Measurements from ENCODE around the gene LRRC7. TPM values are rescaled to one million over a fixed set of nuclear protein-coding genes. Genes with fewer than 3 reads are reported as not detected.

LRRC7 gene
- total and polyA plus RNA-seq, 2 donors, result 0.53 to 47.7 TPM

- no peak overlapping the region for H3K4me3 ChIP-seq (ENCODE audit: low read depth, low read length)
- no peak overlapping the region for H3K27ac ChIP-seq (ENCODE audit: low read depth)
- DNase-seq (ENCODE audit: extremely low spot score), result no peak
These were observed 210.2 kb downstream of the LRRC7 start for GRCh38 chr1:69777971-69778370.

GRCh38 chr1:69787151-69787550 is 219.4 kb downstream of the LRRC7 start:
- Histone ChIP-seq H3K4me1 (ENCODE audit: insufficient read depth) (no peaks in the 10 kb centered on the region), H3K27ac (ENCODE audit: low read depth) (no peak overlapping the region), H3K4me3 (ENCODE audit: low read depth, low read length) (no peak overlapping the region), H3K36me3 (ENCODE audit: insufficient read depth) (no peaks in the 10 kb centered on the region)
- 90% methylated on average over 5 of the region's 5 CpGs for WGBS
- DNase-seq (ENCODE audit: extremely low spot score), result no peak

More at GRCh38 chr1:69777971-69778370, 210.2 kb downstream of the LRRC7 start:
- no peaks in the 10 kb centered on the region for H3K4me1 ChIP-seq (ENCODE audit: insufficient read depth)
- no peaks in the 10 kb centered on the region for H3K36me3 ChIP-seq (ENCODE audit: insufficient read depth)

GRCh38 chr1:69791311-69791710 is 223.6 kb downstream of the LRRC7 start:
- no peak for DNase-seq (ENCODE audit: extremely low spot score)
- no peaks in the 10 kb centered on the region for H3K4me1 ChIP-seq (ENCODE audit: insufficient read depth)
- H3K27ac ChIP-seq (ENCODE audit: low read depth), result no peak overlapping the region
- no peaks in the 10 kb centered on the region for H3K36me3 ChIP-seq (ENCODE audit: insufficient read depth)
- no peak overlapping the region for H3K4me3 ChIP-seq (ENCODE audit: low read depth, low read length)
- 36% methylated on average over 1 of the region's 1 CpG for WGBS

GRCh38 chr1:69794831-69795230 is 227.1 kb downstream of the LRRC7 start:
- DNase-seq (ENCODE audit: extremely low spot score), result no peak
- Histone ChIP-seq H3K27ac (ENCODE audit: low read depth) (no peak overlapping the region), H3K4me1 (ENCODE audit: insufficient read depth) (no peaks in the 10 kb centered on the region), H3K4me3 (ENCODE audit: low read depth, low read length) (no peak overlapping the region), H3K36me3 (ENCODE audit: insufficient read depth) (no peaks in the 10 kb centered on the region)
- 84% methylated on average over 7 of the region's 7 CpGs for WGBS

GRCh38 chr1:69814926-69815325 is 247.2 kb downstream of the LRRC7 start:
- DNase-seq (ENCODE audit: extremely low spot score), result no peak
- H3K4me1 ChIP-seq (ENCODE audit: insufficient read depth), result no peaks in the 10 kb centered on the region
- no peak overlapping the region for H3K27ac ChIP-seq (ENCODE audit: low read depth)
- WGBS, result 78% methylated on average over 2 of the region's 2 CpGs
- H3K36me3 ChIP-seq (ENCODE audit: insufficient read depth), result no peaks in the 10 kb centered on the region
- no peak overlapping the region for H3K4me3 ChIP-seq (ENCODE audit: low read depth, low read length)

GRCh38 chr1:69824932-69825331 is 257.2 kb downstream of the LRRC7 start:
- H3K27ac ChIP-seq (ENCODE audit: low read depth), result no peak overlapping the region
- H3K4me1 ChIP-seq (ENCODE audit: insufficient read depth), result no peaks in the 10 kb centered on the region
- H3K4me3 ChIP-seq (ENCODE audit: low read depth, low read length), result no peak overlapping the region
- H3K36me3 ChIP-seq (ENCODE audit: insufficient read depth), result no peaks in the 10 kb centered on the region
- no peak for DNase-seq (ENCODE audit: extremely low spot score)

- DNase-seq (ENCODE audit: extremely low spot score), result no peak
- Histone ChIP-seq H3K4me3 (ENCODE audit: low read depth, low read length) (no peak overlapping the region), H3K4me1 (ENCODE audit: insufficient read depth) (no peaks in the 10 kb centered on the region), H3K36me3 (ENCODE audit: insufficient read depth) (no peaks in the 10 kb centered on the region), H3K27ac (ENCODE audit: low read depth) (no peak overlapping the region)
- 94% methylated on average over 2 of the region's 2 CpGs for WGBS
These were observed 260.0 kb downstream of the LRRC7 start for GRCh38 chr1:69827732-69828131.

- H3K4me1 ChIP-seq (ENCODE audit: insufficient read depth), result no peaks in the 10 kb centered on the region
- 85% methylated on average over 3 of the region's 3 CpGs for WGBS
- no peak overlapping the region for H3K27ac ChIP-seq (ENCODE audit: low read depth)
- H3K4me3 ChIP-seq (ENCODE audit: low read depth, low read length), result no peak overlapping the region
- no peak for DNase-seq (ENCODE audit: extremely low spot score)
- no peaks in the 10 kb centered on the region for H3K36me3 ChIP-seq (ENCODE audit: insufficient read depth)
These were observed 265.8 kb downstream of the LRRC7 start for GRCh38 chr1:69833536-69833935.

- 82% methylated on average over 2 of the region's 2 CpGs for WGBS
- Histone ChIP-seq H3K36me3 (ENCODE audit: insufficient read depth) (no peaks in the 10 kb centered on the region), H3K4me3 (ENCODE audit: low read depth, low read length) (no peak overlapping the region), H3K27ac (ENCODE audit: low read depth) (no peak overlapping the region), H3K4me1 (ENCODE audit: insufficient read depth) (no peaks in the 10 kb centered on the region)
- DNase-seq (ENCODE audit: extremely low spot score), result no peak
These were observed 266.6 kb downstream of the LRRC7 start for GRCh38 chr1:69834336-69834735.

- 84% methylated on average over 2 of the region's 2 CpGs for WGBS
- no peak for DNase-seq (ENCODE audit: extremely low spot score)
- H3K27ac ChIP-seq (ENCODE audit: low read depth), result no peak overlapping the region
- no peaks in the 10 kb centered on the region for H3K36me3 ChIP-seq (ENCODE audit: insufficient read depth)
- H3K4me3 ChIP-seq (ENCODE audit: low read depth, low read length), result no peak overlapping the region
- H3K4me1 ChIP-seq (ENCODE audit: insufficient read depth), result no peaks in the 10 kb centered on the region
These were observed 268.2 kb downstream of the LRRC7 start for GRCh38 chr1:69835955-69836354.

GRCh38 chr1:69836971-69837636 is 269.4 kb downstream of the LRRC7 start:
- H3K27ac ChIP-seq (ENCODE audit: low read depth), result no peak overlapping the region
- WGBS, result 93% methylated on average over 1 of the region's 1 CpG
- H3K4me1 ChIP-seq (ENCODE audit: insufficient read depth), result no peaks in the 10 kb centered on the region
- DNase-seq (ENCODE audit: extremely low spot score), result no peak
- no peak overlapping the region for H3K4me3 ChIP-seq (ENCODE audit: low read depth, low read length)
- no peaks in the 10 kb centered on the region for H3K36me3 ChIP-seq (ENCODE audit: insufficient read depth)

GRCh38 chr1:69842326-69842725 is 274.6 kb downstream of the LRRC7 start:
- no peak overlapping the region for H3K27ac ChIP-seq (ENCODE audit: low read depth)
- WGBS, result 84% methylated on average over 1 of the region's 1 CpG
- H3K4me1 ChIP-seq (ENCODE audit: insufficient read depth), result no peaks in the 10 kb centered on the region
- DNase-seq (ENCODE audit: extremely low spot score), result no peak
- no peak overlapping the region for H3K4me3 ChIP-seq (ENCODE audit: low read depth, low read length)
- no peaks in the 10 kb centered on the region for H3K36me3 ChIP-seq (ENCODE audit: insufficient read depth)

GRCh38 chr1:69845655-69846054 is 277.9 kb downstream of the LRRC7 start:
- H3K27ac ChIP-seq (ENCODE audit: low read depth), result no peak overlapping the region
- no peak for DNase-seq (ENCODE audit: extremely low spot score)
- WGBS, result 99% methylated on average over 1 of the region's 1 CpG
- no peaks in the 10 kb centered on the region for H3K4me1 ChIP-seq (ENCODE audit: insufficient read depth)
- no peaks in the 10 kb centered on the region for H3K36me3 ChIP-seq (ENCODE audit: insufficient read depth)
- H3K4me3 ChIP-seq (ENCODE audit: low read depth, low read length), result no peak overlapping the region

- 55% methylated on average over 3 of the region's 3 CpGs for WGBS
- H3K36me3 ChIP-seq (ENCODE audit: insufficient read depth), result no peaks in the 10 kb centered on the region
- no peak overlapping the region for H3K27ac ChIP-seq (ENCODE audit: low read depth)
- DNase-seq (ENCODE audit: extremely low spot score), result no peak
- no peak overlapping the region for H3K4me3 ChIP-seq (ENCODE audit: low read depth, low read length)
- no peaks in the 10 kb centered on the region for H3K4me1 ChIP-seq (ENCODE audit: insufficient read depth)
These were observed 278.5 kb downstream of the LRRC7 start for GRCh38 chr1:69846267-69846666.

GRCh38 chr1:69847670-69848069 is 279.9 kb downstream of the LRRC7 start:
- Histone ChIP-seq H3K27ac (ENCODE audit: low read depth) (no peak overlapping the region), H3K36me3 (ENCODE audit: insufficient read depth) (no peaks in the 10 kb centered on the region), H3K4me3 (ENCODE audit: low read depth, low read length) (no peak overlapping the region), H3K4me1 (ENCODE audit: insufficient read depth) (no peaks in the 10 kb centered on the region)
- WGBS, result 90% methylated on average over 4 of the region's 4 CpGs
- no peak for DNase-seq (ENCODE audit: extremely low spot score)

Data from urinary bladder (tissue), 4 donors.